ENCODE data around the gene GLTPD2. TPM values are rescaled to one million over a fixed set of nuclear protein-coding genes. Genes with fewer than 3 reads are reported as not detected.

GLTPD2 gene
- total RNA-seq, 1 donor from 2014 or later, result not detected

DNA sequence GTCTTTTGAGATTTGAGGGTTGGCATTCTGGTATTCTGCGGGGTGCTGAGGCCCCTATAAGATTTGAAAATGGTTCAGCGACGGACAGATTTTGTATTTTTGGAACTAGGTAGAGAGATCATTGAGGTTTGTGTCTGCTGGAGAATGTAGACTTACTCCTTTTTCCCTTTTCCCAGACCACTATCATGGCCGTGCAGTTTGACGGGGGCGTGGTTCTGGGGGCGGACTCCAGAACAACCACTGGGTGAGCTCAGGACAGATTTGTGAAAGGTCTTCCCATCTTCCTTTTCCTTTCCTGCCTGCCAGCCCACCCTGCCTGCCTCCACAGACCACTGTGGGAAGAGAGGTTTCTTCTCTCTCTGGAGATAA, 7.8 kb downstream of the GLTPD2 start:
- no peak for DNase-seq (ENCODE audit: extremely low spot score in 2 of 2)
- Histone ChIP-seq H3K36me3 (peaks cover 0 to 24% of the 10 kb centered on the region in 2 donors), H3K27me3 (no peaks in the 10 kb centered on the region), H3K9me3 (no peaks in the 10 kb centered on the region), H3K4me3 (peak overlapping the region; percentile 92 to 95), H3K4me1 (peaks cover 15% of the 10 kb centered on the region), H3K27ac (peak overlapping the region; percentile 91)
- intact Hi-C loops (cut with DNase I), result no loop called here
- TF ChIP-seq POLR2A (IDR thresholded peaks at IDR 0.05), result no peak
- no peak for TF ChIP-seq CTCF (IDR thresholded peaks at IDR 0.05)
- no peak for TF ChIP-seq POLR2AphosphoS5 (IDR thresholded peaks at IDR 0.05; ENCODE audit: insufficient read depth in 1 of 2, low read depth in 1 of 2)

GRCh38 chr17:4800462-4801196, 11.9 kb downstream of the GLTPD2 start:
- Histone ChIP-seq H3K27me3 (no peaks in the 10 kb centered on the region), H3K27ac (no peak overlapping the region), H3K4me3 (no peak overlapping the region), H3K36me3 (peaks cover 0 to 24% of the 10 kb centered on the region in 2 donors), H3K4me1 (peaks cover 11% of the 10 kb centered on the region), H3K9me3 (no peaks in the 10 kb centered on the region)
- TF ChIP-seq POLR2AphosphoS5 (IDR thresholded peaks at IDR 0.05; ENCODE audit: insufficient read depth in 1 of 2, low read depth in 1 of 2) (no peak), POLR2A (IDR thresholded peaks at IDR 0.05) (no peak), CTCF (IDR thresholded peaks at IDR 0.05) (no peak)
- no peak for DNase-seq (ENCODE audit: extremely low spot score in 2 of 2)
- intact Hi-C loops (cut with DNase I), result no loop called here

DNA sequence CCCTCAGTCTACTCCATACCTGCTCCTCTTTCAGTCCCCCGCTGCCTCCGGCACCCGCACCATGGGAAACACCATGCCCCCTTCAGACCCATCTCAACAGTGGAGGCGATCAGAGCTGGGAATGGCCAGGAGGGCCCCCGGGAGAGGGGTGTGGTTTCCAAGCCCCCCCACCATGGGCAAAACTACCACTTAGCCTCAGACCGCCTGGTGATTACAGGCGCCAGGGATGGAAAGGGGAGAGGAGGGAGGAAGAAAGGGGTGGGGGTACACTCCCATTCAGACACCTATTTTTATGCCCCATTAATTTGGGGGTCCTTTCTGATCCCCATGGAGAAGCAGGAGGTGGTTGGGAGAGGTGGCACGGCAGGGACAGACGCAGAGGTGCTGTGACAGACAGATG, 13.5 kb downstream of the GLTPD2 start, which contains the start of gene C17orf114:
TSS of gene C17orf114 (minus strand) at position 101 of the 400 bp plus-strand sequence.
- Histone ChIP-seq H3K9me3 (no peaks in the 10 kb centered on the region), H3K36me3 (peaks cover 0 to 23% of the 10 kb centered on the region in 2 donors), H3K4me1 (peaks cover 8% of the 10 kb centered on the region), H3K27ac (no peak within 1 kb of the TSS), H3K4me3 (no peak within 1 kb of the TSS), H3K27me3 (no peaks in the 10 kb centered on the region)
- TF ChIP-seq POLR2A (IDR thresholded peaks at IDR 0.05), result no peak
- no peak for TF ChIP-seq POLR2AphosphoS5 (IDR thresholded peaks at IDR 0.05; ENCODE audit: insufficient read depth in 1 of 2, low read depth in 1 of 2)
- no peak for TF ChIP-seq CTCF (IDR thresholded peaks at IDR 0.05)
- no peak for DNase-seq (ENCODE audit: extremely low spot score in 2 of 2)
- intact Hi-C loops (cut with DNase I), result no loop called here

DNA sequence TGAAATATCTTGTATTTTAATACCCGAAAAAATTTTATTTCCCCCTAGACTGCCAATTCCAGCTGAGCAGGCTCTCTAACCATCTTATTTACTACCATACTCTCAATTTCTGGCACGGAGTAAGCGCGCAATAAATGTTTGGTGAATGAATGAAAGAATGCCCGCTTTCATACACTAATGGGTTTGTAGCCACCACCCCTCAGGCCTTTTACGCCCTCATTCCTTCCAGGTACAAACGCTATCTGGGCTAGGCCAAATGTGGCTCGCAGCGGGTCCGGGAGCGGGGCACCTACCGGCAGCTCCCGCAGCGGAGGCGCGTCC, 17.7 kb downstream of the GLTPD2 start:
- no peaks in the 10 kb centered on the region for H3K27me3 ChIP-seq
- TF ChIP-seq CTCF (IDR thresholded peaks at IDR 0.05) (no peak), POLR2A (IDR thresholded peaks at IDR 0.05) (no peak), POLR2AphosphoS5 (IDR thresholded peaks at IDR 0.05; ENCODE audit: insufficient read depth in 1 of 2, low read depth in 1 of 2) (no peak)
- peaks cover 24% of the 10 kb centered on the region for H3K4me1 ChIP-seq
- intact Hi-C loops (cut with DNase I), result no loop called here
- H3K36me3 ChIP-seq, result no peaks in the 10 kb centered on the region
- peak overlapping the region; percentile 95 to 96 for H3K4me3 ChIP-seq
- H3K9me3 ChIP-seq, result no peaks in the 10 kb centered on the region
- peak overlapping the region; percentile 42 for H3K27ac ChIP-seq
- DNase-seq (ENCODE audit: extremely low spot score in 2 of 2), result no peak
